Subcutaneous abdominal adipose tissue (tissue), 5 donors: ENCODE measurements around the gene NFIB.
A peak's percentile ranks its signal among the peaks of the same experiment; 100 is the strongest.

ENCODE experiments used
- H3K27ac ChIP-seq: one replicate; pipeline ENCODE4 v1.7.0; 2013; ENCODE audit warnings: low read depth, mild to moderate bottlenecking, inconsistent platforms, low read length, moderate library complexity
- H3K27me3 ChIP-seq, 5 donors: one replicate each; pipeline ENCODE4 v1.7.0; 2013; ENCODE audit warnings: low read length in 5 of 5, inconsistent platforms in 1 of 5; ENCODE audit not compliant: control insufficient read depth in 5 of 5, insufficient read depth in 4 of 5
- H3K36me3 ChIP-seq, 5 donors: one replicate each; pipeline ENCODE4 v1.7.0; 2013; ENCODE audit warnings: low read length in 5 of 5; ENCODE audit not compliant: control insufficient read depth in 5 of 5, insufficient read depth in 5 of 5
- H3K4me1 ChIP-seq, 5 donors: one replicate each; pipeline ENCODE4 v1.7.0; 2013; ENCODE audit warnings: low read length in 5 of 5, mild to moderate bottlenecking in 3 of 5, moderate library complexity in 1 of 5; ENCODE audit not compliant: control insufficient read depth in 5 of 5, insufficient read depth in 5 of 5
- H3K4me3 ChIP-seq, 5 donors: one replicate each; pipeline ENCODE4 v1.7.0; 2013; ENCODE audit warnings: low read length in 5 of 5, low read depth in 1 of 5
- H3K9ac ChIP-seq, 5 donors: one replicate each; pipeline ENCODE4 v1.7.0; 2013; ENCODE audit warnings: low read length in 5 of 5, mild to moderate bottlenecking in 4 of 5, moderate library complexity in 3 of 5
- H3K9me3 ChIP-seq, 5 donors: one replicate each; pipeline ENCODE4 v1.7.0; 2013; ENCODE audit warnings: low read length in 5 of 5; ENCODE audit not compliant: control insufficient read depth in 5 of 5
- donor health status: healthy.
- donor health status: healthy.
- donor health status: healthy.
- donor health status: healthy.
- donor health status: healthy.

Gene NFIB

GRCh38 chr9:14345354-14346230 lies 31.7 kb upstream of the NFIB start:
- Histone ChIP-seq H3K9me3 (no peaks in the 10 kb centered on the region), H3K27ac (peak overlapping the region; percentile 96), H3K9ac (peak overlapping the region in 1 of 5 donors; percentile 56), H3K4me1 (peaks cover 6 to 80% (median 69%) of the 10 kb centered on the region in 5 donors), H3K4me3 (peak overlapping the region; percentile 73 to 83 (median 81)), H3K27me3 (peaks cover 0 to 2% (median 0%) of the 10 kb centered on the region in 5 donors), H3K36me3 (no peaks in the 10 kb centered on the region)

- Histone ChIP-seq H3K4me3 (peak overlapping the region in 1 of 5 donors; percentile 1), H3K4me1 (peaks cover 6 to 80% (median 73%) of the 10 kb centered on the region in 5 donors), H3K27me3 (peaks cover 0 to 2% (median 0%) of the 10 kb centered on the region in 5 donors), H3K9me3 (no peaks in the 10 kb centered on the region), H3K9ac (peak overlapping the region in 1 of 5 donors; percentile 66), H3K27ac (peak overlapping the region; percentile 96), H3K36me3 (no peaks in the 10 kb centered on the region)
These were observed 31.0 kb upstream of the NFIB start for GRCh38 chr9:14344941-14345353.

GRCh38 chr9:14344053-14344524 lies 30.1 kb upstream of the NFIB start:
- Histone ChIP-seq H3K27me3 (peaks cover 0 to 2% (median 0%) of the 10 kb centered on the region in 5 donors), H3K4me1 (peaks cover 6 to 78% (median 70%) of the 10 kb centered on the region in 5 donors), H3K4me3 (peak overlapping the region; percentile 56 to 79 (median 64)), H3K36me3 (no peaks in the 10 kb centered on the region), H3K27ac (peak overlapping the region; percentile 96), H3K9me3 (no peaks in the 10 kb centered on the region), H3K9ac (peak overlapping the region in 4 of 5 donors; percentile 40 to 66 (median 60))

- no peaks in the 10 kb centered on the region for H3K36me3 ChIP-seq
- H3K4me1 ChIP-seq, result peaks cover 6 to 72% (median 63%) of the 10 kb centered on the region in 5 donors
- H3K27ac ChIP-seq, result peak overlapping the region; percentile 96
- peak overlapping the region in 4 of 5 donors; percentile 40 to 62 (median 52) for H3K9ac ChIP-seq
- H3K27me3 ChIP-seq, result peaks cover 0 to 2% (median 0%) of the 10 kb centered on the region in 5 donors
- H3K4me3 ChIP-seq, result peak overlapping the region; percentile 56 to 79 (median 64)
- no peaks in the 10 kb centered on the region for H3K9me3 ChIP-seq
These were observed 29.5 kb upstream of the NFIB start for GRCh38 chr9:14343261-14344031.

DNA sequence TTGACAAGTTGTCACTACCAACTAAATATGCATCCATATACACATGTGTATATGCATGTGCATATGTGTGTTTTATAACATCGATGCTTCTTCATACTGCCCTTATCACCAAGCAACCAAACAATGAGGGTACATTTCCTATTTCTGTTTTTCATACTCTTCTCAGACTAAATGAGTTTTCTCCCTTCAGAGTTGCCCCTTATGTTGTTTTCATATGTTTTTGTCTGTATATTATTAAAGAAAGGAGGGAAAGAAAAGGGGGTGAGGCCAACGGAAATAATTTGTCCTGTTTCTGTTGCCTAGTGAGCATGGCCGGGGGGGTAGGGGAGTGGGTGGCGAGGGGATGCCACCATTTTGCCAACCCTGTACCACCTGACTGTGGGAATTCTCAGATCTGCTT lies 28.8 kb upstream of the NFIB start:
- Histone ChIP-seq H3K27ac (no peak overlapping the region), H3K9ac (no peak overlapping the region), H3K27me3 (peaks cover 0 to under 1% (median 0%) of the 10 kb centered on the region in 5 donors), H3K4me3 (no peak overlapping the region), H3K9me3 (no peaks in the 10 kb centered on the region), H3K36me3 (no peaks in the 10 kb centered on the region), H3K4me1 (peaks cover 6 to 65% (median 56%) of the 10 kb centered on the region in 5 donors)

DNA sequence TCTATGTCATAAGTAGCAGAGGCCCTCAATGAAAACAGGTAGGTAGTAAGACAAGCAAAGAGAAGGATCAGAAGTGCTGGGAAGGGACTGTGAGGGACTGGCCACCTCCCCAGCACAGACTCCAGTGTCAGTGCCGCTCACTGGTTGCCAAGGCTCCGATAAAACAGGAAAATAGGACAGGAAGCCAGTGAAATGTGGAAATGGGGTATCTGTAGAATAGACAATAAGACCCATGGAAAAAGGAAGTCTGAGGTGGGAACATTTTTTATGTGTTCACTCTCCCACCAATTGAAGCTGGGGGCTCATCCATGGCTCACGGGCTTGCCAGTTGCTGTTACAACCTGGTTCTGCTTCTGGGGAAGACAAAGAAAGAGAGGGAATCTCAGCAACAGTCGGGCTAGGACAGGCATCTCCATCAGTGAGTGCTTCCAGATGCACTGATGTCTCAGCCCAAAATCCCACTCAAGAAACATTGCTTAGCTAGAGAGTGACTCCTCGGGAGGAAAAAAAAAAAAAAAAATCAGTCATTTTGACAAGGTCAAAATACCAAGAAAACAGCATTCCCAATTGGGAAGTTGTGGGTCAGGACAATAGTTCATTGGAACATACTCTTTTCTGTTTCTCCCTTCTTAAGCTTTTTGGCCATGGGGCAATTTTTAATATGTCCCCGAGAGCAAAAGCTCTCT lies 27.6 kb upstream of the NFIB start:
- Histone ChIP-seq H3K36me3 (no peaks in the 10 kb centered on the region), H3K4me3 (peak overlapping the region in 1 of 5 donors; percentile 1), H3K4me1 (peaks cover 6 to 56% (median 46%) of the 10 kb centered on the region in 5 donors), H3K27me3 (no peaks in the 10 kb centered on the region), H3K9ac (no peak overlapping the region), H3K27ac (peak overlapping the region; percentile 3), H3K9me3 (no peaks in the 10 kb centered on the region)

DNA sequence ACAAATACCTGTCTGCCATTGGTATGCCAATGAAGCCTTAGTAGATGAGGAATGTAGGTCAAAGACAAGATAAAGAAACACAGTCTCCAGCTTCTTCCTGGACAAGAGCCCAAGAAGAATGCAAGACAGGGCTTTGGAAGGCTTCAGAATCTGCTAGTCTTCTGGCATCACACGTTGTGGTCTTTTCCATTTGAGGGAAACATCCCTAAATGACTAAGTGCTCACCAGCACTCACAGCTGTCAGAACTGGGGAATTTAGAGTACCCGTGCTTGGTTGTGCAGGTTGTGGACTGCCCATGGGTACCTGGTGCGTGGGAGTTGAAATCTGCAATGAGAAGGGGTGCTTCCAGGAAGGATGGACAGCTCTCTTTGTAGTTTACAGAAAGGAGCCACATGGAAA lies 27.1 kb upstream of the NFIB start:
- Histone ChIP-seq H3K36me3 (no peaks in the 10 kb centered on the region), H3K9me3 (no peaks in the 10 kb centered on the region), H3K4me1 (peaks cover 6 to 56% (median 42%) of the 10 kb centered on the region in 5 donors), H3K4me3 (no peak overlapping the region), H3K27ac (peak overlapping the region; percentile 3), H3K27me3 (no peaks in the 10 kb centered on the region), H3K9ac (no peak overlapping the region)

- no peaks in the 10 kb centered on the region for H3K27me3 ChIP-seq
- no peak overlapping the region for H3K9ac ChIP-seq
- peaks cover 6 to 56% (median 42%) of the 10 kb centered on the region in 5 donors for H3K4me1 ChIP-seq
- no peaks in the 10 kb centered on the region for H3K9me3 ChIP-seq
- no peak overlapping the region for H3K27ac ChIP-seq
- no peak overlapping the region for H3K4me3 ChIP-seq
- no peaks in the 10 kb centered on the region for H3K36me3 ChIP-seq
These were observed 26.4 kb upstream of the NFIB start for GRCh38 chr9:14340219-14340873.

- Histone ChIP-seq H3K9me3 (no peaks in the 10 kb centered on the region), H3K4me1 (peaks cover 5 to 53% (median 38%) of the 10 kb centered on the region in 5 donors), H3K9ac (no peak overlapping the region), H3K27me3 (no peaks in the 10 kb centered on the region), H3K4me3 (no peak overlapping the region), H3K36me3 (no peaks in the 10 kb centered on the region), H3K27ac (no peak overlapping the region)
These were observed 25.8 kb upstream of the NFIB start for GRCh38 chr9:14339746-14340145.
